ENCODE measurements around the gene C6orf141. TPM values are rescaled to one million over a fixed set of nuclear protein-coding genes. Genes with fewer than 3 reads are reported as not detected.
"Not testable (repeated sequence)": the region's sequence is repeated elsewhere in the genome, so short reads cannot be mapped to it uniquely, and the experiment has no call there.

The C6orf141 gene
- total and polyA plus RNA-seq, 2 donors: 0.38 to 5.1 TPM

- Histone ChIP-seq H3K27me3 (ENCODE audit: control insufficient read depth in 2 of 2, insufficient read depth in 1 of 2, low read length in 1 of 2) (no peaks in the 10 kb centered on the region), H3K9me3 (ENCODE audit: control insufficient read depth in 2 of 2, insufficient read depth in 1 of 2, low read length in 1 of 2) (no peaks in the 10 kb centered on the region), H3K4me3 (ENCODE audit: low read length in 2 of 2) (no peak overlapping the region), H3K36me3 (ENCODE audit: control insufficient read depth in 2 of 2, insufficient read depth in 2 of 2, low read length in 1 of 2) (no peaks in the 10 kb centered on the region), H3K27ac (ENCODE audit: low read depth in 1 of 2, low read length in 1 of 2) (no peak overlapping the region), H3K4me1 (ENCODE audit: control insufficient read depth in 2 of 2, insufficient read depth in 2 of 2, low read length in 2 of 2) (no peaks in the 10 kb centered on the region)
- no peak for DNase-seq (ENCODE audit: low read depth in 6 of 9, low spot score in 9 of 9)
- WGBS: 93% methylated on average over 5 of the region's 5 CpGs
Measured at GRCh38 chr6:49563006-49563886, 12.8 kb downstream of the C6orf141 start.

DNA sequence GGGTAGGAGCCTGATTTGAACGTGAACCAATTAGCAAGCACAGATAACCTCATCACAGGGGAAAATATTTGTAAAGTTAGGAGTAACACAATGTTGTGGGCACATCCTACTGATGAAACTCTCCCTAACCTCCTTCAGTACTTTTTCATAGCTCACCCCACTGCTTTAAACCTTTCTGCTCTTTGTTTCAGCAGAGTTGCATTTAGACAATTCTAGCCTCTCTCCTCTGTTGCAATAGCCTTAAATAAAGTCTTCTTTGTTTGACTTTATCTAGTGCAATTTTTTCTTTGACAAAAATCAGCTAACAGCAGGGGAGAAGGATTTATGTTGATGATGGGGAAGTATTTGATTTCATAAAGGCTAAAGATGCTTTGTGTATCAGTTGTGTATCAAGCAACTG is 14.1 kb downstream of the C6orf141 start:
- WGBS: 96% methylated on average over 1 of the region's 1 CpG
- DNase-seq (ENCODE audit: low read depth in 6 of 9, low spot score in 9 of 9): no peak
- Histone ChIP-seq H3K27me3 (ENCODE audit: control insufficient read depth in 2 of 2, insufficient read depth in 1 of 2, low read length in 1 of 2) (no peaks in the 10 kb centered on the region), H3K4me1 (ENCODE audit: control insufficient read depth in 2 of 2, insufficient read depth in 2 of 2, low read length in 2 of 2) (no peaks in the 10 kb centered on the region), H3K36me3 (ENCODE audit: control insufficient read depth in 2 of 2, insufficient read depth in 2 of 2, low read length in 1 of 2) (no peaks in the 10 kb centered on the region), H3K27ac (ENCODE audit: low read depth in 1 of 2, low read length in 1 of 2) (no peak overlapping the region), H3K9me3 (ENCODE audit: control insufficient read depth in 2 of 2, insufficient read depth in 1 of 2, low read length in 1 of 2) (no peaks in the 10 kb centered on the region), H3K4me3 (ENCODE audit: low read length in 2 of 2) (no peak overlapping the region)

DNA sequence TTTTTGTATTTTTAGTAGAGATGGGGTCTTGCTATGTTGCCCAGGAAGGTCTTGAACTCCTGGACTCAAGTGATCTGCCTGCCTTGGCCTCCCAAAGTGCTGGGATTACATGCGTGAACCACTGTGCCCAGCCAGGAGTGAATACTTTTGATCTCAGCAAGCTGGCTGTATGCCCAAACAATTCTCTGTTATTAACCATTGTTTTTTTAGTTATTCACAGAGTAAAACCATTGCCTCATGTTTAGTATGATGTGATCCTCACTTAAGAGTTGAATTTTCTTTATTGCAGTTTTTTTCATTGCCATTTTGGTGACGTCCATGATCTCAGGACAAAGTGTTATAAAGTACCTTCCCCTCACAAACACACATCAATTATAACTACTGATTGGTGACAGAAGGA is 14.8 kb downstream of the C6orf141 start:
- no peak for DNase-seq (ENCODE audit: low read depth in 6 of 9, low spot score in 9 of 9)
- H3K4me1 ChIP-seq (ENCODE audit: control insufficient read depth in 2 of 2, insufficient read depth in 2 of 2, low read length in 2 of 2): no peaks in the 10 kb centered on the region
- no peaks in the 10 kb centered on the region for H3K27me3 ChIP-seq (ENCODE audit: control insufficient read depth in 2 of 2, insufficient read depth in 1 of 2, low read length in 1 of 2)
- no peaks in the 10 kb centered on the region for H3K36me3 ChIP-seq (ENCODE audit: control insufficient read depth in 2 of 2, insufficient read depth in 2 of 2, low read length in 1 of 2)
- H3K4me3 ChIP-seq (ENCODE audit: low read length in 2 of 2): no peak overlapping the region
- no peak overlapping the region for H3K27ac ChIP-seq (ENCODE audit: low read depth in 1 of 2, low read length in 1 of 2)
- H3K9me3 ChIP-seq (ENCODE audit: control insufficient read depth in 2 of 2, insufficient read depth in 1 of 2, low read length in 1 of 2): no peaks in the 10 kb centered on the region
- WGBS: 49% methylated on average over 2 of the region's 2 CpGs

DNA sequence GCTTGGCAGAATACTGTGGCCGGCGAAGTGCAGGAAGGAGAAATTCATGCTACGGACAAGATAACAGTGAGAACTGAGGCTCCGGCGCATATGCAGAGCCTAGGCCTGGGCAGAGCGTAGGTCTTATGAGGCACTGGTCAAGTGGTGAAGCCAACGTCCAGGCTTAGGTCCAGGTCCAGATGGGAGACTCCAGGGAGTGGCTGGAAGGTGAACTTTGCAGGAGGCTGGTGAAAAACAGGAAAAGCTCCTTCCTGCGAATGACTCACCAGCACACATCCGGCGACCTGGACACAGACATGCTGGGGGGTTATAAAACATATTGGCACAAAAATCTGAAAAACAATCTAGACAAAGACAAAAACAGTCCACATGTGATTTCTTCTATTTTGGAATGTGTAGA is 15.4 kb downstream of the C6orf141 start:
- WGBS: 68% methylated on average over 10 of the region's 10 CpGs
- no peaks in the 10 kb centered on the region for H3K27me3 ChIP-seq (ENCODE audit: control insufficient read depth in 2 of 2, insufficient read depth in 1 of 2, low read length in 1 of 2)
- H3K36me3 ChIP-seq (ENCODE audit: control insufficient read depth in 2 of 2, insufficient read depth in 2 of 2, low read length in 1 of 2): no peaks in the 10 kb centered on the region
- H3K27ac ChIP-seq (ENCODE audit: low read depth in 1 of 2, low read length in 1 of 2): no peak overlapping the region
- no peaks in the 10 kb centered on the region for H3K9me3 ChIP-seq (ENCODE audit: control insufficient read depth in 2 of 2, insufficient read depth in 1 of 2, low read length in 1 of 2)
- H3K4me1 ChIP-seq (ENCODE audit: control insufficient read depth in 2 of 2, insufficient read depth in 2 of 2, low read length in 2 of 2): no peaks in the 10 kb centered on the region
- H3K4me3 ChIP-seq (ENCODE audit: low read length in 2 of 2): no peak overlapping the region
- no peak for DNase-seq (ENCODE audit: low read depth in 6 of 9, low spot score in 9 of 9)

DNA sequence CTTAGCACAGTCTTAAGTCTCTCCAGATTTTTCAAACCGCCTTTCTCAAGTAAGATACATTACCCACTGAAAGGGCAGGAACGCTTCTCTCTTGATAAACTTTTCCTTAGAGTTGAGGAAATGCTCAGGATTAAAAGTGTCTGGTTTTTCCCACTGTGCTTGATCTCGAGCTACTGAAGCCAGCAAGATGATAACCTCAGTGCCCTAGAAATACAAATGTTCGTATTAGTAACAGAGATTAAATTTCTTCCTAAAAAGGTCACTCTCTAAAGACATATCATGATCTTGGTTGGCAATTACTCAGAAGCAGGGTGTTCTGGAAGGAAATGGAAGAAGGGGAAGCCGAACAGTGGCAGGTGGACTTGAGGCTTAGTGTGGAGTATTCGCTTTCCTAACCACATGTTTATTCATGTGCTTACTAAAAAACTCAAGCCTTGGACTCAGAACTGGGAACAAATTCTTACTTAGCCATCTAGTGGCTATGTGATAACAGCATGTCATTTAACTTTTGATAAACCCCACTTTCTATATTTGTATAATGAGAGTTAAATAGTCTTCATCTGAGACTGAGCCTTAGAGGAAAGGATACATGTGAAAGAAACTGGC is 20.1 kb downstream of the C6orf141 start:
- 61% methylated on average over 6 of the region's 6 CpGs for WGBS
- H3K4me1 ChIP-seq (ENCODE audit: control insufficient read depth in 2 of 2, insufficient read depth in 2 of 2, low read length in 2 of 2): no peaks in the 10 kb centered on the region
- no peak overlapping the region for H3K27ac ChIP-seq (ENCODE audit: low read depth in 1 of 2, low read length in 1 of 2)

DNA sequence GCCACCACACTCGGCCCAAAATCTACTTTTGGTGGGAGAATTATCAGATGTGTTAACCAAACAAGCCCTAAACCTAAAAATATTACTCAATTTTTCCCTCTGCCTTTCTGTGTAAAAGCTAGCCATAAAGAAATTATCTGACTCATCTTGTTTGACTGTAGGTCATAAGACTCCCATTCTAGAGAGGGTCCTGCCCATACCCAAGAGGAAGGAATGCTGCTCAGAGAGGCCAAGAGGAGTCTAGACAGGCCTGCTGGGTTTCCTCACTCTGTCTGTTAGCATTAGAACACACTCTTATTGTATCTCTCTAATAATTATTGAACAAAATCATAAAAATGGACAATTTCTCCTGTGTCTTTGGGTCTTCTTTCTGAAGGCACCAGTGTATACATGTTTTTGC is 26.1 kb downstream of the C6orf141 start:
- Histone ChIP-seq H3K9me3 (ENCODE audit: control insufficient read depth in 2 of 2, insufficient read depth in 1 of 2, low read length in 1 of 2) (no peaks in the 10 kb centered on the region), H3K4me3 (ENCODE audit: low read length in 2 of 2) (no peak overlapping the region), H3K4me1 (ENCODE audit: control insufficient read depth in 2 of 2, insufficient read depth in 2 of 2, low read length in 2 of 2) (no peaks in the 10 kb centered on the region), H3K27ac (ENCODE audit: low read depth in 1 of 2, low read length in 1 of 2) (no peak overlapping the region), H3K27me3 (ENCODE audit: control insufficient read depth in 2 of 2, insufficient read depth in 1 of 2, low read length in 1 of 2) (no peaks in the 10 kb centered on the region), H3K36me3 (ENCODE audit: control insufficient read depth in 2 of 2, insufficient read depth in 2 of 2, low read length in 1 of 2) (no peaks in the 10 kb centered on the region)
- 98% methylated on average over 1 of the region's 1 CpG for WGBS
- DNase-seq (ENCODE audit: low read depth in 6 of 9, low spot score in 9 of 9): no peak

More for the DNA sequence above, 20.1 kb downstream of the C6orf141 start:
- no peak for DNase-seq (ENCODE audit: low read depth in 6 of 9, low spot score in 9 of 9)
- Histone ChIP-seq H3K9me3 (ENCODE audit: control insufficient read depth in 2 of 2, insufficient read depth in 1 of 2, low read length in 1 of 2) (no peaks in the 10 kb centered on the region), H3K4me3 (ENCODE audit: low read length in 2 of 2) (no peak overlapping the region), H3K36me3 (ENCODE audit: control insufficient read depth in 2 of 2, insufficient read depth in 2 of 2, low read length in 1 of 2) (no peaks in the 10 kb centered on the region), H3K27me3 (ENCODE audit: control insufficient read depth in 2 of 2, insufficient read depth in 1 of 2, low read length in 1 of 2) (no peaks in the 10 kb centered on the region)

DNA sequence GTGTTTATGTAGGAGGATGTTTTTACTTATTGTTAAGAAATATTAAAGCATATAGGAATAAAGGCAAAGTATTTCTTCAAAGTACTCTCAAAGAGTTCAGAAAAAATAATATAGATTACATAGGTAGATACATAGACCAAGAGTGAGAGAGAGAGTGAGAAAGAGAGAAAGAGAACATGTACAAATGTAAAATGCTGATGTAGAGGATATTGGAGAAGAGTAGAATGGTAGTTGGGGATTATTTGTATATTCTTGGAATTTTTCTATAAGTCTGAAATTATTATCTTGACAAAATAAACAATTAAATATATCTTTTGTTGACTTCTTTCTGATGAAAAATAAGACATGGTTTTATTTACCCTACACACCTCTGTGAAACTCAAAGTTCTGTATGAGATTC is 29.2 kb downstream of the C6orf141 start:
- no peak for DNase-seq (ENCODE audit: low read depth in 6 of 9, low spot score in 9 of 9)

GRCh38 chr6:49582529-49582928 is 32.1 kb downstream of the C6orf141 start:
- no peak for DNase-seq (ENCODE audit: low read depth in 6 of 9, low spot score in 9 of 9)
- Histone ChIP-seq H3K4me1 (ENCODE audit: control insufficient read depth in 2 of 2, insufficient read depth in 2 of 2, low read length in 2 of 2) (no peaks in the 10 kb centered on the region), H3K9me3 (ENCODE audit: control insufficient read depth in 2 of 2, insufficient read depth in 1 of 2, low read length in 1 of 2) (no peaks in the 10 kb centered on the region), H3K36me3 (ENCODE audit: control insufficient read depth in 2 of 2, insufficient read depth in 2 of 2, low read length in 1 of 2) (no peaks in the 10 kb centered on the region), H3K4me3 (ENCODE audit: low read length in 2 of 2) (no peak overlapping the region), H3K27me3 (ENCODE audit: control insufficient read depth in 2 of 2, insufficient read depth in 1 of 2, low read length in 1 of 2) (no peaks in the 10 kb centered on the region), H3K27ac (ENCODE audit: low read depth in 1 of 2, low read length in 1 of 2) (no peak overlapping the region)
- WGBS: 99% methylated on average over 1 of the region's 1 CpG

More for the DNA sequence above, 29.2 kb downstream of the C6orf141 start:
- H3K27me3 ChIP-seq (ENCODE audit: control insufficient read depth in 2 of 2, insufficient read depth in 1 of 2, low read length in 1 of 2): no peaks in the 10 kb centered on the region
- no peaks in the 10 kb centered on the region for H3K4me1 ChIP-seq (ENCODE audit: control insufficient read depth in 2 of 2, insufficient read depth in 2 of 2, low read length in 2 of 2)
- no peak overlapping the region for H3K27ac ChIP-seq (ENCODE audit: low read depth in 1 of 2, low read length in 1 of 2)
- no peaks in the 10 kb centered on the region for H3K36me3 ChIP-seq (ENCODE audit: control insufficient read depth in 2 of 2, insufficient read depth in 2 of 2, low read length in 1 of 2)
- no peak overlapping the region for H3K4me3 ChIP-seq (ENCODE audit: low read length in 2 of 2)
- no peaks in the 10 kb centered on the region for H3K9me3 ChIP-seq (ENCODE audit: control insufficient read depth in 2 of 2, insufficient read depth in 1 of 2, low read length in 1 of 2)

DNA sequence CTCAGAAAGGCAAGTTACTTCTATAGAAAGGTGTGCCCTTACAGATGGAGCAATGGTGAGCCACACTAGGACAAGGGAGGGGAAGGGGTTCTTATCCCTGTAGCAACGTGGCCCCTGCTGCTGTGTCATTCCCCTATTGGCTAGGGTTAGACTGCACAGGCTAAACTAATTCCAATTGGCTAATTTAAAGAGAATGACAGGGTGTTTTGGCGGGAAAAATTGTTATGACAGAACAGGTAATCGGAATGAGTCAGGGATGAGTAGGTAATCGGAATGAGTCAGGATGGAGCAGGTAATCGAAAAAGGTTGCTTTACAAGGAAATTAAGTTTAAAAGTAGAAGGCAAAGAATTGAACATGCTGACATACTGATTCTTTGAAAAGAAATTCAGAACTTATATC is 36.8 kb downstream of the C6orf141 start:
- not testable (repeated sequence) for H3K36me3 ChIP-seq (ENCODE audit: control insufficient read depth in 2 of 2, insufficient read depth in 2 of 2, low read length in 1 of 2); H3K4me3 ChIP-seq (ENCODE audit: low read length in 2 of 2); H3K27ac ChIP-seq (ENCODE audit: low read depth in 1 of 2, low read length in 1 of 2); DNase-seq (ENCODE audit: low read depth in 6 of 9, low spot score in 9 of 9); H3K4me1 ChIP-seq (ENCODE audit: control insufficient read depth in 2 of 2, insufficient read depth in 2 of 2, low read length in 2 of 2); H3K9me3 ChIP-seq (ENCODE audit: control insufficient read depth in 2 of 2, insufficient read depth in 1 of 2, low read length in 1 of 2); H3K27me3 ChIP-seq (ENCODE audit: control insufficient read depth in 2 of 2, insufficient read depth in 1 of 2, low read length in 1 of 2)
- 93% methylated on average over 5 of the region's 5 CpGs for WGBS
